H1 (cell line): ENCODE measurements around the gene SRRM3. TPM values are rescaled to one million over a fixed set of nuclear protein-coding genes. Genes with fewer than 3 reads are reported as not detected.

Experiments
- CTCF ChIA-PET: fragments of 300-600 bp; sonication (Branson Sonifier 250); formaldehyde crosslinking; loops from one replicate; lab custom pipeline; 2021; ENCODE audit not compliant: partially characterized antibody; lab: Charles Lee
- POLR2A ChIA-PET: fragments of 300-600 bp; sonication (Branson Sonifier 250); formaldehyde crosslinking; loops from one replicate; lab custom pipeline; 2021; ENCODE audit warnings: inconsistent platforms; ENCODE audit not compliant: partially characterized antibody; lab: Charles Lee
- DNase-seq, 2 experiments: peaks; one replicate each; pipeline versions ENCODE4 v3.0.0 to v3.0.0-alpha.2; 2010 to 2022; ENCODE audit warnings: low spot score in 2 of 2, low read depth in 1 of 2, mixed read lengths in 1 of 2
- FAIRE-seq: peaks from 2 replicates; lab custom pipeline; 2011; peaks lifted over from hg19 to GRCh38; lab: Jason Lieb, UNC
- H2AFZ ChIP-seq: 2 replicates; pipeline ENCODE4 v1.8.1; 2012; ENCODE audit warnings: low read length, inconsistent platforms
- H2AK5ac ChIP-seq: 2 replicates; pipeline ENCODE4 v1.6.1; 2013; ENCODE audit warnings: low read depth, low read length
- H2BK120ac ChIP-seq: replicated peaks from 2 replicates; pipeline ENCODE3; 2013; ENCODE audit warnings: low read depth, low read length, inconsistent platforms
- H2BK12ac ChIP-seq: 2 replicates; pipeline ENCODE4 v1.6.1; 2013; ENCODE audit warnings: low read depth, low read length
- H2BK15ac ChIP-seq: 2 replicates; pipeline ENCODE4 v1.6.1; 2013; ENCODE audit warnings: low read length
- H2BK20ac ChIP-seq: 2 replicates; pipeline ENCODE4 v1.6.1; 2013; ENCODE audit warnings: low read length
- H2BK5ac ChIP-seq: 2 replicates; pipeline ENCODE4 v1.6.1; 2013; ENCODE audit warnings: low read depth, low read length
- H3K14ac ChIP-seq: 2 replicates; pipeline ENCODE4 v1.6.1; 2013; ENCODE audit warnings: inconsistent platforms; ENCODE audit not compliant: insufficient read length
- H3K18ac ChIP-seq: 2 replicates; pipeline ENCODE4 v1.6.1; 2013; ENCODE audit warnings: low read length; ENCODE audit errors: extremely low read depth
- H3K23ac ChIP-seq: 2 replicates; pipeline ENCODE4 v1.6.1; 2013; ENCODE audit warnings: inconsistent platforms; ENCODE audit not compliant: insufficient read length
- H3K23me2 ChIP-seq: 2 replicates; pipeline ENCODE4 v1.6.1; 2013; ENCODE audit warnings: low read depth, low read length
- H3K27ac ChIP-seq: 2 replicates; pipeline ENCODE4 v1.6.1; 2011; ENCODE audit warnings: low read depth, low read length, inconsistent platforms
- H3K27me3 ChIP-seq, 4 experiments: replicated peaks in 1 of 4; 1 replicate in 1 of 4; 2 replicates in 3 of 4; pipeline versions ENCODE4 v1.6.1 to v1.8.1; 2011 to 2013; ENCODE audit warnings: low read length in 3 of 4, mild to moderate bottlenecking in 3 of 4, inconsistent platforms in 2 of 4, mixed read lengths in 2 of 4, moderate library complexity in 1 of 4; ENCODE audit not compliant: control insufficient read depth in 3 of 4, insufficient read depth in 3 of 4; ENCODE audit errors: extremely low read depth in 1 of 4
- H3K36me3 ChIP-seq, 4 experiments: 2 replicates each; pipeline versions ENCODE4 v1.6.1 to v1.8.1; 2011 to 2013; ENCODE audit warnings: mild to moderate bottlenecking in 4 of 4, low read length in 3 of 4, moderate library complexity in 2 of 4, control low read depth in 1 of 4, inconsistent platforms in 1 of 4; ENCODE audit not compliant: insufficient read depth in 4 of 4, control insufficient read depth in 2 of 4
- H3K4ac ChIP-seq: replicated peaks from 2 replicates; pipeline ENCODE3; 2013; ENCODE audit warnings: low read length, low read depth, mixed read lengths, inconsistent platforms; ENCODE audit not compliant: insufficient read length
- H3K4me1 ChIP-seq, 4 experiments: replicated peaks in 1 of 4; 1 replicate in 1 of 4; 2 replicates in 3 of 4; pipeline versions ENCODE4 v1.6.1 to v1.8.1; 2011 to 2013; ENCODE audit warnings: low read length in 3 of 4, inconsistent platforms in 2 of 4, mixed read lengths in 1 of 4; ENCODE audit not compliant: insufficient read depth in 4 of 4, control insufficient read depth in 3 of 4
- H3K4me2 ChIP-seq, 2 experiments: 2 replicates each; pipeline versions ENCODE4 v1.6.1 to v1.8.1; 2011 to 2013; ENCODE audit warnings: low read depth in 2 of 2, low read length in 2 of 2, control low read depth in 1 of 2, inconsistent platforms in 1 of 2, mild to moderate bottlenecking in 1 of 2; ENCODE audit not compliant: insufficient read depth in 1 of 2
- H3K4me3 ChIP-seq, 4 experiments: fragments of 200-600, 300-600 bp in 1 of 4; sonication (generic), shearing (Covaris generic), sonication (Bioruptor Twin) in 1 of 4; 2 replicates each; pipeline versions ENCODE4 v1.5.1 to v1.8.1; 2011 to 2016; ENCODE audit warnings: low read length in 4 of 4, low read depth in 3 of 4, control low read depth in 2 of 4, inconsistent platforms in 2 of 4, mild to moderate bottlenecking in 2 of 4, mixed read lengths in 1 of 4, moderate library complexity in 1 of 4; ENCODE audit not compliant: insufficient read depth in 2 of 4; ENCODE audit errors: extremely low read depth in 1 of 4
- H3K56ac ChIP-seq: replicated peaks from 2 replicates; pipeline ENCODE3; 2013; ENCODE audit warnings: low read depth, mild to moderate bottlenecking, mixed read lengths, low read length, inconsistent platforms; ENCODE audit not compliant: insufficient read length
- H3K79me1 ChIP-seq: 2 replicates; pipeline ENCODE4 v1.6.1; 2013; ENCODE audit warnings: low read depth, low read length, control low read depth
- H3K79me2 ChIP-seq, 2 experiments: 2 replicates each; pipeline versions ENCODE4 v1.6.1 to v1.8.1; 2012 to 2013; ENCODE audit warnings: low read length in 2 of 2, mild to moderate bottlenecking in 2 of 2, inconsistent platforms in 1 of 2; ENCODE audit not compliant: insufficient read depth in 2 of 2, control insufficient read depth in 1 of 2
- H3K9ac ChIP-seq, 4 experiments: replicated peaks in 1 of 4; 1 replicate in 1 of 4; 2 replicates in 3 of 4; pipeline versions ENCODE4 v1.6.1 to v1.8.1; 2011 to 2013; ENCODE audit warnings: low read depth in 3 of 4, low read length in 3 of 4, control low read depth in 2 of 4, mild to moderate bottlenecking in 2 of 4, moderate library complexity in 2 of 4, inconsistent platforms in 1 of 4; ENCODE audit errors: extremely low read depth in 1 of 4
- H3K9me3 ChIP-seq, 2 experiments: 2 replicates each; pipeline versions ENCODE4 v1.6.1 to v1.8.1; 2012 to 2013; ENCODE audit warnings: mild to moderate bottlenecking in 2 of 2, moderate library complexity in 2 of 2, control low read depth in 1 of 2, inconsistent platforms in 1 of 2, low read depth in 1 of 2, low read length in 1 of 2, mixed read lengths in 1 of 2; ENCODE audit not compliant: insufficient read depth in 2 of 2
- H4K20me1 ChIP-seq, 2 experiments: replicated peaks in 1 of 2; 2 replicates each; pipeline versions ENCODE3 to v1.8.1; 2011 to 2013; ENCODE audit warnings: inconsistent platforms in 2 of 2, low read length in 2 of 2, mild to moderate bottlenecking in 1 of 2; ENCODE audit not compliant: insufficient read depth in 2 of 2, control insufficient read depth in 1 of 2
- H4K5ac ChIP-seq: 2 replicates; pipeline ENCODE4 v1.6.1; 2013; ENCODE audit warnings: low read length, low read depth, mixed read lengths, inconsistent platforms; ENCODE audit not compliant: insufficient read length
- H4K8ac ChIP-seq: 2 replicates; pipeline ENCODE4 v1.8.0; 2013; ENCODE audit warnings: mild to moderate bottlenecking, moderate library complexity, low read length, inconsistent platforms; ENCODE audit not compliant: insufficient read depth; ENCODE audit errors: extremely low read depth
- H4K91ac ChIP-seq: replicated peaks from 2 replicates; pipeline ENCODE3; 2013; ENCODE audit warnings: low read length, mixed read lengths, inconsistent platforms; ENCODE audit not compliant: insufficient read length
- CTBP2 ChIP-seq: IDR thresholded peaks from 2 replicates; pipeline ENCODE4 v1.7.0; 2011; ENCODE audit warnings: borderline replicate concordance, mild to moderate bottlenecking, moderate library complexity, mixed read lengths, low read length; ENCODE audit not compliant: insufficient read depth, insufficient read length
- HDAC2 ChIP-seq, 2 experiments: fragments of 300-600 bp in 1 of 2; sonication (generic) in 1 of 2; IDR thresholded peaks; 2 replicates each; pipeline ENCODE4 v1.6.1; 2011 to 2012; ENCODE audit warnings: low read depth in 2 of 2, low read length in 2 of 2, mild to moderate bottlenecking in 2 of 2, moderate library complexity in 2 of 2, borderline replicate concordance in 1 of 2, inconsistent platforms in 1 of 2
- JUND ChIP-seq: IDR thresholded peaks from 2 replicates; pipeline ENCODE4 v1.6.1; 2011; ENCODE audit warnings: mild to moderate bottlenecking, improper control_type of control experiment, low read length
- KDM1A ChIP-seq: fragments of 200-600, 300-600 bp; sonication (generic); IDR thresholded peaks from 2 replicates; pipeline ENCODE4 v1.7.1; 2016; ENCODE audit warnings: mild to moderate bottlenecking, low read length, borderline replicate concordance
- KDM4A ChIP-seq: IDR thresholded peaks from one replicate; pipeline ENCODE4 v1.7.1; 2012; ENCODE audit warnings: low read depth, mild to moderate bottlenecking, moderate library complexity, low read length, inconsistent platforms; ENCODE audit not compliant: severe bottlenecking
- RNF2 ChIP-seq: fragments of 200-900, 300-1000 bp; sonication (generic); IDR thresholded peaks from 2 replicates; pipeline ENCODE4 v1.7.1; 2016; ENCODE audit warnings: borderline replicate concordance, low read depth, mild to moderate bottlenecking, antibody characterized with exemption, low read length; ENCODE audit not compliant: poor library complexity, severe bottlenecking; ENCODE audit errors: missing control alignments
- SAP30 ChIP-seq: fragments of 300-600 bp; sonication (generic); IDR thresholded peaks from 2 replicates; pipeline ENCODE4 v1.7.1; 2012; ENCODE audit warnings: low read length, moderate library complexity, mild to moderate bottlenecking, inconsistent platforms; ENCODE audit not compliant: insufficient read depth, insufficient replicate concordance
- SP1 ChIP-seq: IDR thresholded peaks from 2 replicates; pipeline ENCODE4 v1.6.1; 2011; ENCODE audit warnings: low read depth, low read length
- SP2 ChIP-seq: IDR thresholded peaks from 2 replicates; pipeline ENCODE4 v1.6.1; 2012; ENCODE audit warnings: mild to moderate bottlenecking, low read length, inconsistent platforms
- WGBS, 2 experiments: shearing (Covaris generic) in 1 of 2; methylation state at CpG; one replicate each; pipeline versions ENCODE4 v1.1.6 to v1.1.7; 2013 to 2015; ENCODE audit warnings: low lambda C conversion rate in 2 of 2, mixed read lengths in 2 of 2, inconsistent platforms in 1 of 2, low coverage in 1 of 2, missing lambda C conversion rate in 1 of 2; ENCODE audit not compliant: insufficient replicate concordance in 2 of 2, insufficient coverage in 1 of 2, insufficient read length in 1 of 2; ENCODE audit errors: extremely low coverage in 1 of 2, missing lambda C conversion rate in 1 of 2; 5-methylcytosine and 5-hydroxymethylcytosine counted together
- polyA plus RNA-seq, 7 experiments: library from polyadenylated mRNA; depleted of rRNA in 3 of 7; stranded (reverse) in 5 of 7; unstranded in 2 of 7; fragments of >200 nt in 5 of 7; fragments of 200-250 nt in 2 of 7; gene quantifications; 1 replicate in 5 of 7; 2 replicates in 1 of 7; 4 replicates in 1 of 7; pipeline versions ENCODE4 v1.2.1 to v1.2.3, GENCODE V29; 2011 to 2013; ENCODE audit warnings: missing spikeins in 2 of 7, mixed read lengths in 2 of 7
- total RNA-seq: library from RNA; stranded (reverse); fragmentation: NEBNext Ultra II Directional; extraction: Animal tissue kit (Norgen Biotek cat#: 25700); gene quantifications from 2 replicates; pipeline ENCODE4 v1.2.1, GENCODE V29; 2021
- TF ChIP-seq, protein P1 (sequence below): IDR thresholded peaks from 2 replicates; pipeline ENCODE4 v1.6.1; 2012; ENCODE audit warnings: low read length, inconsistent platforms

SRRM3 gene
- total and polyA plus RNA-seq, 2 of the 8 experiments (the other 6 are each of a cell fraction or from before 2014, with no cell fraction given), result 10.4 to 17.4 TPM

DNA sequence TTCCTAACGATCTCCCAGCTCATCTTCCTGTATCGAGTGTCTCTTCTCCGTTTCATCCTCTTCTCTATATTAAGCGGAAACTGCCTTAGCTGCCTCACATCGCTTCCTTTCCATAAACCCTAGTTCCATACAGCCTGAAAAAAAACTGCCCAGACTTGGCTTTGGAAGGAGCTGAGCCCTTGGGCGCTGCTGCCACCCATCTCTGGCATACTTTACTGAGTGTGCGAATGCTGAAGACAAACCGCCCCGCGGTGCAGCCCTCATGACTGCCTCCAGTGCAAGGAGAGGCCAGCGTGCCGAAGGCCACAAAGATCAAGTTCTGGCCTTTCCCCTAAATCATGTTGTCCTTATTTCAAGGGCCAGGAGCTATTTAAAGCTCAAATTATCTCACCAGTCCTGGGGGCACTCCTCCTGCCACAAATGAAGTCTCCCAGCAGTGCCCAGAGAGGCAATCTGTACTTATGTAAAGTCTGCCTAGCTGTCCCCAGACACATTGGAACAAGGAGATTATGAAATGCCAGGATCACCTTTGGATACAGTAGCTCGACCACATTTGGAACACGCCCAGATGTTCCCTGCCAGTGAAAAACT, 131.9 kb downstream of the SRRM3 start:
- CTCF ChIA-PET, result interaction anchor here (1.3 to 1.4 kb wide), 2 partner anchors 11 to 18 kb away, joined by 3 to 4 read pairs; no protein-coding TSS in a partner anchor
- Histone ChIP-seq H3K4me3 (no peak overlapping the region), H3K4me1 (peaks cover 0 to 4% (median 2%) of the 10 kb centered on the region in 4 experiments; a peak in 3 of 7 replicates), H3K56ac (no peak overlapping the region), H3K27me3 (no peaks in the 10 kb centered on the region), H3K4ac (peak overlapping the region; percentile 14), H3K36me3 (peaks cover 16 to 47% (median 24%) of the 10 kb centered on the region in 4 experiments), H2BK15ac (no peak overlapping the region), H4K91ac (no peak overlapping the region), H3K18ac (no peak overlapping the region), H3K9me3 (no peaks in the 10 kb centered on the region), H2AFZ (no peak overlapping the region), H2BK20ac (no peak overlapping the region), H3K27ac (no peak overlapping the region), H2BK12ac (no peak overlapping the region), H3K4me2 (no peak overlapping the region), H3K23me2 (no peaks in the 10 kb centered on the region), H3K14ac (no peak overlapping the region), H3K9ac (no peak overlapping the region), H2BK5ac (peak overlapping the region; percentile 35; the same call in 1 of the 2 replicates), H2AK5ac (no peak overlapping the region), H4K20me1 (peaks cover 50% of the 10 kb centered on the region in 2 experiments), H2BK120ac (no peak overlapping the region), H4K8ac (no peak overlapping the region), H4K5ac (no peak overlapping the region), H3K23ac (no peak overlapping the region), H3K79me1 (peaks cover 13% of the 10 kb centered on the region), H3K79me2 (peaks cover 33 to 99% of the 10 kb centered on the region in 2 experiments)
- POLR2A ChIA-PET, result interaction anchor here (0.9 to 15.6 kb wide), 4 partner anchors 10 to 21 kb away, joined by 6 to 249 read pairs (median 13); partner anchors contain the start of gene YWHAG
- FAIRE-seq, result no peak
- DNase-seq, result no peak
- 97% methylated on average over 14 of the region's 14 CpGs; no CpG with 5 or more reads in 1 of the 2 experiments for WGBS, 2 experiments
- no peak for TF ChIP-seq SP1
- no peak for TF ChIP-seq HDAC2 (IDR thresholded peaks at IDR 0.05; ENCODE audit: borderline replicate concordance in 1 of 2, low read depth in 2 of 2, low read length in 2 of 2)
- no peak for TF ChIP-seq SAP30
- TF ChIP-seq KDM4A, result no peak
- no peak for TF ChIP-seq CTBP2
- TF ChIP-seq, protein P1, sequence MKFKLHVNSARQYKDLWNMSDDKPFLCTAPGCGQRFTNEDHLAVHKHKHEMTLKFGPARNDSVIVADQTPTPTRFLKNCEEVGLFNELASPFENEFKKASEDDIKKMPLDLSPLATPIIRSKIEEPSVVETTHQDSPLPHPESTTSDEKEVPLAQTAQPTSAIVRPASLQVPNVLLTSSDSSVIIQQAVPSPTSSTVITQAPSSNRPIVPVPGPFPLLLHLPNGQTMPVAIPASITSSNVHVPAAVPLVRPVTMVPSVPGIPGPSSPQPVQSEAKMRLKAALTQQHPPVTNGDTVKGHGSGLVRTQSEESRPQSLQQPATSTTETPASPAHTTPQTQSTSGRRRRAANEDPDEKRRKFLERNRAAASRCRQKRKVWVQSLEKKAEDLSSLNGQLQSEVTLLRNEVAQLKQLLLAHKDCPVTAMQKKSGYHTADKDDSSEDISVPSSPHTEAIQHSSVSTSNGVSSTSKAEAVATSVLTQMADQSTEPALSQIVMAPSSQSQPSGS, result no peak
- TF ChIP-seq RNF2, result no peak
- no peak for TF ChIP-seq SP2
- no peak for TF ChIP-seq JUND
- TF ChIP-seq KDM1A, result no peak
